Natural killer cell (primary cell): ENCODE results near the gene ZBTB46. TPM values are rescaled to one million over a fixed set of nuclear protein-coding genes. Genes with fewer than 3 reads are reported as not detected.
"Not testable (repeated sequence)": the region's sequence is repeated elsewhere in the genome, so short reads cannot be mapped to it uniquely, and the experiment has no call there.

Source experiments
- ATAC-seq, 3 donors: fragments of 150-1000 bp in 2 of 3; fragments of 200-7000 bp in 1 of 3; cut with Tn5 transposase; 1 replicate in 1 of 3; 2 replicates in 2 of 3; pipeline ENCODE4 v1.10.0; 2021; ENCODE audit warnings: mild to moderate bottlenecking in 2 of 3, moderate library complexity in 2 of 3
- DNase-seq, 2 donors: peaks; one replicate each; pipeline versions ENCODE4 v3.0.0 to v3.0.0-alpha.2; 2013 to 2021; ENCODE audit warnings: mixed read lengths in 1 of 2
- H3K27ac ChIP-seq: one replicate; pipeline ENCODE4 v1.5.1; 2013; ENCODE audit warnings: mild to moderate bottlenecking, low read length
- H3K27me3 ChIP-seq: one replicate; pipeline ENCODE4 v1.6.1; 2013; ENCODE audit warnings: low read length; ENCODE audit not compliant: control insufficient read depth, insufficient read depth
- H3K36me3 ChIP-seq: one replicate; pipeline ENCODE4 v1.6.1; 2013; ENCODE audit warnings: low read length; ENCODE audit not compliant: control insufficient read depth, insufficient read depth
- H3K4me1 ChIP-seq: one replicate; pipeline ENCODE4 v1.6.1; 2013; ENCODE audit warnings: low read length; ENCODE audit not compliant: control insufficient read depth, insufficient read depth
- H3K4me3 ChIP-seq: one replicate; pipeline ENCODE4 v1.5.1; 2013; ENCODE audit warnings: low read length
- H3K9me3 ChIP-seq: one replicate; pipeline ENCODE4 v1.6.1; 2013; ENCODE audit warnings: low read length; ENCODE audit not compliant: control insufficient read depth, insufficient read depth
- H3K27ac Mint-ChIP-seq, 2 donors: one replicate each; pipeline ENCODE4 v1.8.0; 2022; ENCODE audit warnings: mild to moderate bottlenecking in 2 of 2, mixed read lengths in 2 of 2, moderate library complexity in 1 of 2
- H3K27me3 Mint-ChIP-seq, 2 donors: one replicate each; pipeline ENCODE4 v1.8.0; 2022; ENCODE audit warnings: low read depth in 2 of 2, mixed read lengths in 2 of 2
- H3K36me3 Mint-ChIP-seq: one replicate; pipeline ENCODE4 v1.8.0; 2022; ENCODE audit warnings: mixed read lengths
- H3K4me1 Mint-ChIP-seq, 2 donors: one replicate each; pipeline ENCODE4 v1.8.0; 2022; ENCODE audit warnings: mixed read lengths in 2 of 2
- H3K4me3 Mint-ChIP-seq: one replicate; pipeline ENCODE4 v1.8.0; 2022; ENCODE audit warnings: mild to moderate bottlenecking, moderate library complexity, mixed read lengths
- H3K9me3 Mint-ChIP-seq, 2 donors: one replicate each; pipeline ENCODE4 v1.8.0; 2022; ENCODE audit warnings: mixed read lengths in 2 of 2
- WGBS: methylation state at CpG from one replicate; pipeline ENCODE4 v1.1.7; 2013; ENCODE audit warnings: missing lambda C conversion rate; ENCODE audit not compliant: insufficient coverage; 5-methylcytosine and 5-hydroxymethylcytosine counted together
- intact Hi-C: fragments of 100-400 bp; cut with micrococcal nuclease; formaldehyde crosslinking; loops from one replicate; pipeline ENCODE4 v1.14.2; 2022
- total RNA-seq, 4 donors: library from RNA; stranded (reverse); fragments of 120-200 nt in 1 of 4; gene quantifications; one replicate each; pipeline versions ENCODE4 v1.2.3 to v1.2.4, GENCODE V29; 2013 to 2022
- TF ChIP-seq, protein P1 (sequence below): fragments of 200-600 bp; IDR thresholded peaks from one replicate; pipeline ENCODE4 v1.8.0; 2022; ENCODE audit warnings: antibody characterized with exemption

The ZBTB46 gene
- total RNA-seq, 3 donors from 2014 or later (not counting 1 experiment from before 2014, with no cell fraction given): 1.1 TPM

DNA sequence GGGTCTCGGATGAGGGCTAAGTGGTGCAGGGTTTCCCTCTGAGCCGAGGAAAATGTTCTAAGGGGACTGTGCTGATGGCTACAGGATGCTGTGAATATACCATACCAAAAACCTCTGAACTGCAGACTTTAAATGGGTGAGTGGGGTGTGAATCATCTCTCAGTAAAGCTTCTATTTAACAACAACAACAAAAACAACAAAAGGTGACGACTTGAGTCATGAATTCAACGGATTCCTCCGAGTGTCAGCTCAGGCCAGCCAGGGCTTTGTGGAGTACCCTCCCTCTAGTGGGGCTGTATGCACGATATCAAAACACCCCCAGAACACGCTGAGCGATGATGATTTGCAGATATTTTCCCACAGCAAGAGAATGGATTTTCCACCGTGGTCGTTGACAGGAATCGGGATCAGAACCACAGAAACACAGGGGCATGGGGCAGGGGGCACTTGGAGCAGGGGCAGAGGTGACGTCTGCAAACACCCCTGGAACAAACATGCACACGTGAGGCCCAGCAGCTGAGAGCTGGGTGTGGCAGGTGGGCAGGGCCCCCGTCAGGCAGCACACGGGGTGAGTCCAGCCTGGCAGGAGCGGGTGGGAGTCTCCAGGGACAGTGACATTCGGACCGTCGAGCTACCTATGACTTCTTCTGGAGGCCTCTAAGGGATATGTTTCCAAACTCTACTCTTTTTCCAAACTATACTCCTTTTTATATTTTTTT lies 52.9 kb downstream of the ZBTB46 start:
- Mint-ChIP-seq H3K9me3 (no peaks in the 10 kb centered on the region), H3K36me3 (no peaks in the 10 kb centered on the region), H3K4me1 (no peaks in the 10 kb centered on the region), H3K4me3 (no peak overlapping the region), H3K27me3 (no peaks in the 10 kb centered on the region), H3K27ac (no peak overlapping the region)
- Histone ChIP-seq H3K4me1 (peaks cover 7% of the 10 kb centered on the region), H3K9me3 (no peaks in the 10 kb centered on the region), H3K27ac (no peak overlapping the region), H3K36me3 (no peaks in the 10 kb centered on the region), H3K27me3 (no peaks in the 10 kb centered on the region), H3K4me3 (no peak overlapping the region)
- intact Hi-C loops: no loop called here
- WGBS: 66% methylated on average over 19 of the region's 19 CpGs
- no peak for DNase-seq
- no peak for ATAC-seq
- TF ChIP-seq, protein P1, sequence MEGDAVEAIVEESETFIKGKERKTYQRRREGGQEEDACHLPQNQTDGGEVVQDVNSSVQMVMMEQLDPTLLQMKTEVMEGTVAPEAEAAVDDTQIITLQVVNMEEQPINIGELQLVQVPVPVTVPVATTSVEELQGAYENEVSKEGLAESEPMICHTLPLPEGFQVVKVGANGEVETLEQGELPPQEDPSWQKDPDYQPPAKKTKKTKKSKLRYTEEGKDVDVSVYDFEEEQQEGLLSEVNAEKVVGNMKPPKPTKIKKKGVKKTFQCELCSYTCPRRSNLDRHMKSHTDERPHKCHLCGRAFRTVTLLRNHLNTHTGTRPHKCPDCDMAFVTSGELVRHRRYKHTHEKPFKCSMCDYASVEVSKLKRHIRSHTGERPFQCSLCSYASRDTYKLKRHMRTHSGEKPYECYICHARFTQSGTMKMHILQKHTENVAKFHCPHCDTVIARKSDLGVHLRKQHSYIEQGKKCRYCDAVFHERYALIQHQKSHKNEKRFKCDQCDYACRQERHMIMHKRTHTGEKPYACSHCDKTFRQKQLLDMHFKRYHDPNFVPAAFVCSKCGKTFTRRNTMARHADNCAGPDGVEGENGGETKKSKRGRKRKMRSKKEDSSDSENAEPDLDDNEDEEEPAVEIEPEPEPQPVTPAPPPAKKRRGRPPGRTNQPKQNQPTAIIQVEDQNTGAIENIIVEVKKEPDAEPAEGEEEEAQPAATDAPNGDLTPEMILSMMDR: no peak

DNA sequence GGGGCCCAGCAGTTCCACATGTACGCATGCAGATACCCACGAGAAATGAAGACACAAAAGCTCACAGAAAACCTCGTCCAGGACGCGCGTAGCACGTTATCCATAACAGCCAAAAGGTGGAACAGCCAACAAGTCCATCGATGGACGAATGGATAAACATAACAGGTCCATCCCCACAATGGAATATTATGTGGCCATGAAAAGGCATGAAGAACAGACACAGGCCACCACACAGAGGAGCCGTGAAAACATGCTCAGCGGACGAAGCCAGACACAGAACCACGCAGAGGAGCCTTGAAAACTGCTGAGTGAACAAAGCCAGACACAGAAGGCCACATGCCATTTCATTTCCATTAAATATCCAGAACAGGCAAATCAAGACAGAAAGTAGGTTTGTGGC lies 53.5 kb downstream of the ZBTB46 start:
- no peak overlapping the region for H3K27ac Mint-ChIP-seq

DNA sequence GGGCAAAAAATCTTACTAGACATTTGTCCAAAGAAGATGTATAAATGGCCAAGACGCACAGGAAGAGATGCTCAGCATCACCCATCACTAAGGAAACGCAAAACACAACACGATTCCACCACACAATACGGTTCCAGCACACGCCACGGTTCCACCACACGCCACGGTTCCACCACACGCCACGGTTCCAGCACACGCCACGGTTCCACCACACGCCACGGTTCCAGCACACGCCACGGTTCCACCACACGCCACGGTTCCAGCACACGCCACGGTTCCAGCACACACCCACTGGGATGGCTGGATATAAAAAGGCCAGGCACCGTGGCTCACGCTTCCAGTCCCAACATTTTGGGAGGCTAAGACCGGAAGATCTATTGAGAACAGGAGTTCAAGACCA lies 54.2 kb downstream of the ZBTB46 start:
- H3K9me3 Mint-ChIP-seq, H3K27me3 ChIP-seq, H3K4me3 ChIP-seq, H3K36me3 ChIP-seq, H3K4me1 ChIP-seq, H3K27ac ChIP-seq, H3K27ac Mint-ChIP-seq, H3K4me1 Mint-ChIP-seq, ATAC-seq, H3K4me3 Mint-ChIP-seq, DNase-seq, H3K27me3 Mint-ChIP-seq, H3K9me3 ChIP-seq, intact Hi-C loops, H3K36me3 Mint-ChIP-seq: not testable (repeated sequence)
- 89% methylated on average over 16 of the region's 23 CpGs for WGBS

More for the DNA sequence above, 53.5 kb downstream of the ZBTB46 start:
- ATAC-seq (no peak), DNase-seq (no peak)
- no peaks in the 10 kb centered on the region for H3K4me1 Mint-ChIP-seq
- no peak overlapping the region for H3K4me3 Mint-ChIP-seq
- Histone ChIP-seq H3K9me3 (no peaks in the 10 kb centered on the region), H3K27ac (no peak overlapping the region), H3K36me3 (no peaks in the 10 kb centered on the region), H3K4me1 (peaks cover 6% of the 10 kb centered on the region), H3K4me3 (no peak overlapping the region), H3K27me3 (no peaks in the 10 kb centered on the region)
- WGBS: 98% methylated on average over 13 of the region's 13 CpGs
- intact Hi-C loops: no loop called here
- H3K36me3 Mint-ChIP-seq: no peaks in the 10 kb centered on the region
- no peaks in the 10 kb centered on the region for H3K9me3 Mint-ChIP-seq
- no peaks in the 10 kb centered on the region for H3K27me3 Mint-ChIP-seq
- TF ChIP-seq, protein P1: no peak

DNA sequence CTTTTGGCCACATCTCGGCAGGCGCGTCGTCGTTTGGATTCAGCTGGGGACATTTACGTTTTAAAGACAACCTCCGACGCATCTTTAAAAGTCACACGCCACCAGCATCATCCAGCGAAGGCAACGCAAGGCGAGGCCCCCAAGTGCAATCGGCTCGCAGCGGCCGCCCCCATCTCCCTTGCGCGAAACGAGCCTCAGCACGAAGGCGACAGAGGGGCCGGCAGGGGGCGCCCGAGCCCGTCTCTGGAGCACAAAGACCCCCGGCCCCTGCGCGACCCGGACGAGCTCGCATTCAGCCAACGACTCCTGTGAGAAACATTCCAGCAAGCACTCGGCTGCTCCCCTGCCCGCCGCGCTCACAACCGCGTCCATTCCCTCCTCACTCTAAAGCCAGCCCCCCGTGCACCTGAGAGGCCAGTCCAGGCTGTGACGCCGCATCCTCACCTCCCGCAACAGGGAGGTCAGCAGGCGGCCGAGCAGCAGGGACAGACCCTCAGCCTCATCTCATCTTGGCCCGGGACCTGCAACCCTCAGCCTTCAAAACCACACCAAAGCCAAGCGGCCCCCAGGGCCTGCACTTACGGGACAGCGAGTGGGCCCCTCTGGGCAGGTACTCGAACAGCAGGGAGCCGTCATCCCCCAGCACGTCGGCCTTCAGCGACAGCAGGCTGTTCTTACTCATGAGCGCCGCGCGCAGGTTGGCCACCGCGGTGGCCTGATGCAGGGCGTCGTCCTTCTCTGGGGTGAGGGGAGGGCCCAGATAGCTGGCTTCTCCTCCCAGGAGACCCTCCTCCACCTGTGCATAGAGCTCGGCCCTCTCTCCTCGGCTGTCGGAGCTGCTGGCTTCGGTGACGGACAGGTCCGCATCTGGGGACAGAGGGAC lies 55.7 kb downstream of the ZBTB46 start:
- Mint-ChIP-seq H3K9me3 (no peaks in the 10 kb centered on the region), H3K4me3 (no peak overlapping the region), H3K4me1 (no peaks in the 10 kb centered on the region), H3K36me3 (no peaks in the 10 kb centered on the region), H3K27ac (no peak overlapping the region), H3K27me3 (no peaks in the 10 kb centered on the region)
- TF ChIP-seq, protein P1: peak; percentile 37
- no peaks in the 10 kb centered on the region for H3K9me3 ChIP-seq
- no peaks in the 10 kb centered on the region for H3K4me1 ChIP-seq
- DNase-seq (peak in 1 of 2 donors; percentile 53), ATAC-seq (peak in 1 of 3 donors; percentile 42)
- H3K4me3 ChIP-seq: no peak overlapping the region
- intact Hi-C loops: no loop called here
- no peaks in the 10 kb centered on the region for H3K27me3 ChIP-seq
- no peaks in the 10 kb centered on the region for H3K36me3 ChIP-seq
- H3K27ac ChIP-seq: no peak overlapping the region
- 80% methylated on average over 67 of the region's 67 CpGs for WGBS
